RPMI8226 (cell line): ENCODE measurements around the gene WNK3.

Experiments
- DNase-seq: peaks from one replicate; pipeline ENCODE4 v3.0.0-alpha.2; 2015

WNK3 gene

DNA sequence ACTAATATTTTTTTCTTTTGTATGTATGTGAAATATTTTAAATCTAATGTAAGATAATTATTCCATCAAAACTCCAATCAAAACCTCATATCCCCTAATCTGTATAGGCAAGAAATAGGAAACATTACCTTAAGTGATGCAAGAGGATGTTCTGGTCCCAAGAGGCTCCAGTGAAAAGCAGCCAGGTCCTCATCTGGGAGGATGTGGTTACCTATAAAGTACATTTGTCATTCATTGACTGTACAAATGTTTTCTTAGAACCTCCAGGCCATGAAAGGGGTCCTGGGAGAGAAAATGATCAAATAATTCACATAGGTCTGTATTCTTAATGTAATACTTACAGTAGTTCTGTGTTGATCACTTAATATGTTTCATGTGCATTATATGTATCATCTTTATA, 200.3 kb downstream of the WNK3 start:
- no peak for DNase-seq
